NT2/D1 (cell line): ENCODE results near the gene ECHDC3.

Source experiments
- YY1 ChIP-seq: IDR thresholded peaks from 2 replicates; pipeline ENCODE4 v1.6.1; 2011; ENCODE audit not compliant: insufficient read length, insufficient read depth
- ZNF274 ChIP-seq: IDR thresholded peaks from 2 replicates; pipeline ENCODE4 v1.6.1; 2011; ENCODE audit warnings: mild to moderate bottlenecking, low read depth, low read length

DNA sequence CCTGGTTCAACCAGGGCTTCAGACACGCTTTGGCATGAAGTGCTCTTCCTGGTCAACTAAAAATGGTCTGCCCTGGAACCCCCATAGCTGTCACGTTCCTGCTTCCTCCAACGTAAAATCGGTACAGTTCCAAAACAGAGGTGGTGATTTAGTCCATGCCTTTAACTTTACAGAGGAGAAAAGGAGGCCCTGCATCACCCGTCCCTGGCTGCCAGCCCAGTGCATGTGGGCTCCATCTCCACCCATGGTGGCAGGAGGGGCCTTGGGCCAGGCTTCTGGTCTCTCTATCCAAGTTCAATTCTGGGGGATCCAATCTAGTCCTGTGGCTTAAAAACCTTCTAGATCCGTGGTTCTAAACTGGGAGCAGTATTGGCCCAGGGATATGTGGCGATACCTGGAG, 18.7 kb downstream of the ECHDC3 start:
- TF ChIP-seq ZNF274 (no peak), YY1 (no peak)
